Testis (tissue), 2 donors: ENCODE data around the gene SLC17A9.

ENCODE experiments used
- CTCF ChIP-seq, 3 experiments: fragments of 450-650 bp in 2 of 3; fragments of 200-600 bp in 1 of 3; sonication (generic) in 1 of 3; IDR thresholded peaks; one replicate each; pipeline ENCODE4 v1.5.1; 2016 to 2019; ENCODE audit warnings: antibody characterized with exemption in 3 of 3, mild to moderate bottlenecking in 2 of 3, moderate library complexity in 1 of 3
- POLR2A ChIP-seq: fragments of 450-650 bp; IDR thresholded peaks from one replicate; pipeline ENCODE4 v1.6.1; 2017; ENCODE audit warnings: antibody characterized with exemption, mild to moderate bottlenecking, moderate library complexity

GRCh38 chr20:63007646-63008488, 55.4 kb downstream of the SLC17A9 start:
- TF ChIP-seq CTCF (IDR thresholded peaks at IDR 0.05) (no peak), POLR2A (no peak)
